NCI-H526 treated with DMSO at 0.1 percent for 48 hours (cell line): ENCODE measurements around the gene CHSY1.

Source experiments
- DNase-seq: peaks from one replicate; lab custom pipeline; 2025; lab: John Stamatoyannopoulos, UW

CHSY1 gene

DNA sequence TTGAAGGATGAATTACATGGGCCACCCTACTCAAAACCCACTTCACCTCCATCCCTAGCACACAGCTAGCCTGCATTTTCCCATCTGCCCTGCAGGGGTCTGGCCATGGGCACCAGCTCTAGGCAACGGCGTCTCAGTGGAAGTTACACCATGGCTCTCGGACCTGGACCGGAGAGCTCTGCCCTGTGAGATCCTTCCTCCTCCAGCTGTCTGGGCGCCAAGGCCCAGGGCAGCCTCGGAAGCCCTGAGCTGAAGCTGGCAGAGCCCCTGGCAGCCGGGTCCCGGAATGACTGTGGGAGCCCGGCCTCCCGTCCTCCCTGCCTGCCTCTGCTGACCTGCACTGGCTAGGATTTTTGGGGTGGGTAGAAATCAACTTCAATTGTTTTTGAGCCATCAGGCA lies 98.9 kb downstream of the CHSY1 start:
- DNase-seq: no peak

DNA sequence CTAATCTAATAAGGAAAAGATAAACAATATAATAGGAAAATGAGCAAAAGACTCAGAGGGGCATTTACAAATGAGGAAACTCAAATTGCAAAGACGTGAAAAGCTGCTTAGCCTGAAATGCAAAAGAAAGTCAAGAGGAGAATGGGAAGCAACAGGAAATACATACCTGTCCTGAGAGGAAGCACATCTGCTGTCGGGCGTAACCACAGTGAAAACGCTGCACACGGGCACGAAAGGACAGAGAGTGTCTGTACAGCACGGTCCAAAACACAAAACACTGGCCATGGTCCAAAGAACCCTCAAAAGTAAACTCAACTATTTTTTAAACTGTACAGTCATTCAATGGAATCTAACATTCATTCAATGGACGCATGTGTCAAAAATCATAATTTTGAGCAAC lies 100.6 kb downstream of the CHSY1 start:
- DNase-seq: no peak

GRCh38 chr15:101150723-101151040 lies 101.2 kb downstream of the CHSY1 start:
- DNase-seq: no peak

- DNase-seq: no peak
These were observed 101.8 kb downstream of the CHSY1 start for GRCh38 chr15:101149864-101150722.

DNA sequence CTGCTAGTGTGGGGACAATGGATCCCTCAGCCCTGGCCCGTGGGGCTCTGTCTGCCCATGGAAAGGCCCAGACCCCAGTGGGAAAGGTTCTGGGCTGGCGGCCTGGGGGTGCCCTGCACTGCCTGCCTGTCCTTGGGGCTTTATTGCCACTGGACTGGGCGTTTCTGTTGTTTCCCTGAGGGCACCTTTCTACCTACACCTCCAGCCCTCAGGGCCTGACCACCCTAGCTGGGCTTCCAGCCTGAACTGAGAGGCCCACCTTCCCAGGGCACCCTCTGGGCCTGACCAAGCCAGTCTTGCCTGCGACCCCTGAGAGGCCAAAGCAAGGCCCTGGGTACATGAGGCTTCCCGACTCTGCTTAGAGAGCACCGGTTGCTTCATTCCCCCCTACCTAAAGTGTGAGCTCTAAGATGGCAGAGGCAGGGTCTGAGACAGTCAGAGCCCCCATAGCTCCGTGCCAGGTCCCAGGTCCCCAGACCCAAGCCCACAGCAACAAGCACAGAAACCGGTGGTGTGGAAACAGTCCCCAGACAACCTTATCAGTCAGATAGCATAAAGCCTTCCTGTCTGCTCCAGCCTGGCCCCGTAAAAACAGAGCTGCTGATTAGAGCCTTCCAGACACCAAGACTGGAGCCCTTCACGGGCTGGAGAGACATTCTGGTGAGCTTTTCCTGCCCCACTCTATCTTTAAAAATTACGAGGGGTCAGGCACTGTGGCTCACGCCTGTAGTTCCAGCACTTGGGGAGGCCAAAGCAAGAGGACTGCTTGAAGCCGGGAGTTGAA lies 102.8 kb downstream of the CHSY1 start:
- DNase-seq: no peak

DNA sequence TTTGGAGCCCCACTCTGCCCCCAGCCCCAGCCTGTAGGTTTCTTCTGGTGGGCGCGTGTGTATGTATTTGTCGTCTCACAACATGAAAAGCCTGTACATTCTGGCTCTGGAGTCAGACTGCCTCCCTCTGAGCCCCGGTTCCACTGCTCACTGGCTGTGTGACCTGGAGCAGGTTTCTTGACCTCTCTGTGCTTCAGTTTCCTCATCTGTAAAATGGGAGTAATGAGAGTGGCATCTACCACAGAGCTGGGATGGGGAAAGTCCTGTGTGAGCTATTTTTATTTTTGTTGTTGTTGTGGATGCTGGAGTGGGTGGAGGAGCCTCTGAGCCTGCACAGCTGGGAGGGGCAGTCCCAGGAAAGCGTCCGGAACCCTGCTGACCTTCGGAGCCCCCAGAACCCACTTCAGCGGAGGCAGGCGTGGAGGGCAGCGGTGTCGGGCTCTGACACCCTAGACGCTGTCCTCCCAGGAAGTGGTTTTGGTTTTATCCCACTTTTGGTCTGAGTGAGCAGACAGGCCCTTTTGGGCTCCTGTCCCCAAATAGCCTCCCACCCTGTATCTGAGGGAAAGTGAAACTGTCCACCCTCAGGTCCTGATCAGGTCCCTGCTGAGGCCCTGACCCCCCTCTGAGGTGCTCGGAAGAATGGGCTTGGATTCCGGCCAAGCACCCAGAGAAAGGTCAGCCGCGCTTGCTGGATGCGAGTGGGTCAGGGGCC lies 103.5 kb downstream of the CHSY1 start:
- DNase-seq: no peak

DNA sequence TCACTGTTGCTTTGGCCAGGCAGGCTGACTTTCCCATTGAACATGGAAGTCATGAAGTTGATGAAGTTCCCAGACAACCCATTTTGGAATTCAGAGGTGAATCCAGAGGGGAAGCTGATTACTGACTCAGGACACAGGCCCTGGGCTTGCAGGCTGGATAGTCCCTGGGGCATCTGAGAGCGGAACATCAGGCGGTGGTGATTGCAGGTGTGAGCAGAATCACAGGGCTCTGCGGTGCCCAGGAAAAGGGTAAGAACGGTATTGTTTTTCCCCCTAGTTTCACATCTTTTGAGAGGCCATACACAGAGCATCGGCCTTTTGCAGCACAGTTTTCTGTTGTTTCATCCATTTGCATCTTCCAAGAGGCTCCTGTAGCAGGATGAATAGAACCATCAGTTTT lies 104.7 kb downstream of the CHSY1 start:
- DNase-seq: no peak

- DNase-seq: no peak
These were observed 105.6 kb downstream of the CHSY1 start for GRCh38 chr15:101146118-101146702.

DNA sequence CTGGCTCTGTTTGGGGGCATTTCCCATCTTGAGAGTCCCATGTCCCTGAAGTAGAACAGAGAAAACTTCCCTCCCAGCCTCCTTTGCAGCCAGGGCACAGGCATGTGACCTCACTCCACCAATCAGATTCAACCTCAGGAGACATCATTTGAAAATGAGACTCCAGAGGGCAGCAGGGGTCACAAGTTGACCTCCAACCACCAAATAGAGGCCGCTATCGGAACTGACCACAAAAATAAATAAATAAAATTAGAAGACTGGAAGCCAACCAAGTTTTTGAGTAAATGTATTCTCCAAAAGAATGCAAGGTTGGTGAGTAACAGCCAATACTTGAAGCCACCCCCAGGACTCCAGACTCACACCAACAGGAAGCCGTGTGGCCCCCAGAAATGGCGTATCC lies 106.5 kb downstream of the CHSY1 start:
- no peak for DNase-seq

- DNase-seq: no peak
These were observed 108.5 kb downstream of the CHSY1 start for GRCh38 chr15:101143321-101143720.

DNA sequence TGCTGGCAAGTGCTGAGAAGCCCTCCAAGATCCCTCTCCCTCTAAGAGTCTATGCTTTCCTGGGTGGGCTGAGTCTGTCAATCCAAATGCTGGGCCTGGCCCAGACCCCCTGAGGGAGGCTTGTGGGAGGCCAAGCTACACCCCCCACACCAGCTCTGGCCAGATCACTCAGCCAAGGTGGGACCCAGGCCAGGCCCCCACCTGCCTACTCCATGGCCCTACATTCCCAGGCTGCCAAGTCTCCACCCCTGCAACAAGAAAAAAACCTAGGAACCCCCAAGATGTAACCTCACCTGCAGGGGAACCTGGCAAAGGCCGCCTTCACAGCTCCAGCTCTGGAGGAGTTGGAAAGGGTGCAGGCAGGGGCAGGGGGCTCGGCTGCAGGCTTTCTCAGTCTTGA lies 109.1 kb downstream of the CHSY1 start:
- DNase-seq: no peak

- no peak for DNase-seq
These were observed 109.8 kb downstream of the CHSY1 start for GRCh38 chr15:101141926-101142527.

- DNase-seq: no peak
These were observed 111.2 kb downstream of the CHSY1 start for GRCh38 chr15:101140697-101141065.

DNA sequence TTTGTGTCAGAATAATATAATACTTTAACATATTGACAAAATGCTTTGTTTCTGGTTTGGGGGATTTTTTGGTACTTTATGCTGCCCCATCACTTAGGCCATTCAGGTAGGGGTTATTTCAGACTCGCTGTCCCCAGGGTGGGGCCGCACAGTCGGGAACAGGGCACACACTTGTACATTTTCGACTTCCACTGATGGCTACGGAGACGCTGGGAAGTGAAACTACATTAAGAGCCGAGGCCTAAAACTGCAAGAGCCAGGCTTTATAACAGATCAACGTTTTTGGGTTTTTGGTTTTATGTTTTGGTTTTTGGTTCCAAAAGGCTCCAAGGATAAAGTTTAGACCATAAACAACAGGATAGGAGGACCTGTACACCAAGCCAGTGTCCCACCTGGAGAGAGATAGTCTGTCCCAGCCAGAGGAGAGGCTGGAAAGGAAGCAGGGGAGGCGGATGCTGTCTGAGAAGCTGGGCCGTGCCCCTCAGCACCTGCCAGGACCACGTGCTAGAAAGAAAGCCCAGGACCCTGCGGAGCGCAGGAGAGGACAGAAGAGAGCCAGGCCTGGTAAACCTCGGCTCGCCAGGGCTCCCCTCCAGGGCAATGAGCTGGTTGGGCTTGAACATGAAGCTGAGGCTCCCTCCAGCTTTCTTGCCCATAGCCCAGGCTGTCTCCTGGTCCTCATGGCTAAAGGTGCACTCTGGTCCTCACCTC lies 111.7 kb downstream of the CHSY1 start:
- DNase-seq: no peak

GRCh38 chr15:101138913-101139880 lies 112.7 kb downstream of the CHSY1 start:
- no peak for DNase-seq

GRCh38 chr15:101138086-101138660 lies 113.7 kb downstream of the CHSY1 start:
- no peak for DNase-seq

GRCh38 chr15:101137312-101137940 lies 114.4 kb downstream of the CHSY1 start:
- DNase-seq: no peak

GRCh38 chr15:101136381-101137268 lies 115.2 kb downstream of the CHSY1 start:
- no peak for DNase-seq
